Glutamatergic neuron (in vitro differentiated cells): Measurements from ENCODE around the gene AHNAK. TPM values are rescaled to one million over a fixed set of nuclear protein-coding genes. Genes with fewer than 3 reads are reported as not detected.

Source experiments
- DNase-seq: peaks from one replicate; pipeline ENCODE4 v3.0.0; 2022
- H3K27ac Mint-ChIP-seq: one replicate; pipeline ENCODE4 v1.8.0; 2020; ENCODE audit warnings: mild to moderate bottlenecking, mixed read lengths, inconsistent platforms; ENCODE audit not compliant: unreplicated experiment
- H3K27me3 Mint-ChIP-seq: one replicate; pipeline ENCODE4 v1.8.0; 2020; ENCODE audit warnings: mild to moderate bottlenecking, moderate library complexity, mixed read lengths, inconsistent platforms; ENCODE audit not compliant: unreplicated experiment
- H3K36me3 Mint-ChIP-seq: one replicate; pipeline ENCODE4 v1.8.0; 2020; ENCODE audit warnings: mild to moderate bottlenecking, mixed read lengths, inconsistent platforms; ENCODE audit not compliant: unreplicated experiment
- H3K4me1 Mint-ChIP-seq: one replicate; pipeline ENCODE4 v1.8.0; 2020; ENCODE audit warnings: mild to moderate bottlenecking, low read depth, mixed read lengths, inconsistent platforms; ENCODE audit not compliant: unreplicated experiment
- H3K4me3 Mint-ChIP-seq: one replicate; pipeline ENCODE4 v1.8.0; 2020; ENCODE audit warnings: mild to moderate bottlenecking, mixed read lengths, inconsistent platforms; ENCODE audit not compliant: unreplicated experiment
- H3K9me3 Mint-ChIP-seq: one replicate; pipeline ENCODE4 v1.8.0; 2020; ENCODE audit warnings: mild to moderate bottlenecking, moderate library complexity, mixed read lengths, inconsistent platforms; ENCODE audit not compliant: unreplicated experiment
- CTCF ChIP-seq: fragments of 200-600 bp; sonication (generic); IDR thresholded peaks from one replicate; pipeline ENCODE4 v1.5.0; 2021; ENCODE audit not compliant: partially characterized antibody, unreplicated experiment
- total RNA-seq: library from RNA; stranded (reverse); fragmentation: NEBNext Ultra II Directional; extraction: Animal tissue kit (Norgen Biotek cat#: 25700); gene quantifications from one replicate; pipeline ENCODE4 v1.2.1, GENCODE V29; 2021; ENCODE audit not compliant: unreplicated experiment

Gene AHNAK
- total RNA-seq, 1 donor from 2014 or later, result 4.5 TPM

- no peak for DNase-seq
- no peak for TF ChIP-seq CTCF
- Mint-ChIP-seq H3K4me3 (no peak overlapping the region), H3K9me3 (no peaks in the 10 kb centered on the region), H3K27me3 (peaks cover 4% of the 10 kb centered on the region), H3K36me3 (no peaks in the 10 kb centered on the region), H3K4me1 (peaks cover 13% of the 10 kb centered on the region), H3K27ac (no peak overlapping the region)
These were observed 39.5 kb downstream of the AHNAK start for GRCh38 chr11:62507125-62507422.

GRCh38 chr11:62506413-62507124 lies 40.0 kb downstream of the AHNAK start:
- Mint-ChIP-seq H3K4me1 (peaks cover 15% of the 10 kb centered on the region), H3K4me3 (no peak overlapping the region), H3K9me3 (peaks cover 1% of the 10 kb centered on the region), H3K27me3 (peaks cover 5% of the 10 kb centered on the region), H3K36me3 (no peaks in the 10 kb centered on the region), H3K27ac (no peak overlapping the region)
- TF ChIP-seq CTCF, result no peak
- DNase-seq, result peak; percentile 17

DNA sequence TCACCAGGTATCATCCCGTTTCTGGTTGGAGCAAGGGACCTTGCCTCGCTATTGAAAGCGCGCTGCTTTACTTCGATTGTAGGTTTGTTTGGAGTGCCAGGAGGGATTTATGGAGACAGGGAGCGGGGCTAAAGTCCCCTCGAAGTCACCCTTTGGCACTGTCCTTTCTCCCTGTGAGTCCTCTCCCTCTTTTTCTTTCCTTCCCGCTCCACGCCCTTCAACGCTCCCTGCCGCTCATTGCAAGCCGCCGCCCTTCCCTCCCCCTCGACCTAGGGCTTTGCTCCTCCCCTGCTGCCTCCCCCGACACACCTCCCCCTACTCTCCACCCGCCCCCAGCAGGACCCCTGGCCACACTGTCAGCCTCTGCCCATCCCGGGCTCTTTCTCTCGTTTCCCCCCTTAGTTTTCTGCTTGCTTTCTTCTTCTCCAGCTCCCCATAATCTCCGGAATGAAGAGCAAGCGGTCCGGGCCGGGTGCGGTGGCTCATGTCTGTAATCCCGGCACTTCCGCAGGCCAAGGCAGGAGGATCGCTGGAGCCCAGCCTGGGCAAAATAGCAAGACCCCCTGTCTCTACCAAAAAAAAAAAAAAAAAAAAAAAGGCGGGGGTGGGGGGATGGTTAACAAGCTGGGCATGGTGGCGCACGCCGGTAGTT lies 41.0 kb downstream of the AHNAK start:
- H3K27me3 Mint-ChIP-seq, result peaks cover 5% of the 10 kb centered on the region
- peak; percentile 51 for DNase-seq
- H3K4me1 Mint-ChIP-seq, result peaks cover 17% of the 10 kb centered on the region
- peak overlapping the region; percentile 76 for H3K4me3 Mint-ChIP-seq
- peak overlapping the region; percentile 45 for H3K27ac Mint-ChIP-seq
- H3K36me3 Mint-ChIP-seq, result no peaks in the 10 kb centered on the region
- no peak for TF ChIP-seq CTCF
- peaks cover 1% of the 10 kb centered on the region for H3K9me3 Mint-ChIP-seq

DNA sequence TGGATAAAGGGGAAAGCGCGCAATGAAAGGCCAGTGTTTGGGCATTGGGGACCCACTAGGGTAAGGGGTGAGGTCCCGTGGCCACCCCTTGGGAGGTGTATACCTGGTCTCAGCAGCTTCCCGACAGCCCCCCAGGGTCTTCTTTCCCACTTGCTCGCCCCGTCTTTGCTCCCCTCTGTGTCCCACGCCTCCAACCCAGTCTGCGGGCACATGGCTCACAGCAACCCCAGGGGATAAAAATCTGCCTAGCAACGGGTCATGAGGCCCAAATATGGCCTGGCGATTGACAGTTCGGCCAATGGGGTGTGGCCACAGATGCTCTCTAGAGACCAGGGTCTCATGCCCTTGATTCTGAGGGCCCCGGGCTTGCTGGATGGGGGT lies 41.6 kb downstream of the AHNAK start:
- peak overlapping the region; percentile 45 for H3K27ac Mint-ChIP-seq
- peaks cover 5% of the 10 kb centered on the region for H3K27me3 Mint-ChIP-seq
- peaks cover 1% of the 10 kb centered on the region for H3K9me3 Mint-ChIP-seq
- TF ChIP-seq CTCF, result no peak
- peak overlapping the region; percentile 76 for H3K4me3 Mint-ChIP-seq
- no peaks in the 10 kb centered on the region for H3K36me3 Mint-ChIP-seq
- H3K4me1 Mint-ChIP-seq, result peaks cover 17% of the 10 kb centered on the region
- DNase-seq, result peak; percentile 71
